H1 (cell line): ENCODE results near the gene NXN. TPM values are rescaled to one million over a fixed set of nuclear protein-coding genes. Genes with fewer than 3 reads are reported as not detected.

Source experiments
- ATF2 ChIP-seq: IDR thresholded peaks from 2 replicates; pipeline ENCODE4 v1.6.1; 2012; ENCODE audit warnings: low read length, inconsistent platforms
- CHD7 ChIP-seq: fragments of 300-600 bp; sonication (generic); IDR thresholded peaks from 2 replicates; pipeline ENCODE4 v1.7.1; 2012; ENCODE audit warnings: low read length, moderate library complexity, mild to moderate bottlenecking, inconsistent platforms; ENCODE audit not compliant: insufficient replicate concordance
- POLR2AphosphoS5 ChIP-seq: IDR thresholded peaks from 2 replicates; pipeline ENCODE4 v1.6.1; 2011; ENCODE audit warnings: low read depth, low read length
- POU5F1 ChIP-seq: IDR thresholded peaks from 2 replicates; pipeline ENCODE4 v1.6.1; 2011; ENCODE audit warnings: low read depth, mild to moderate bottlenecking, low read length, moderate library complexity
- SIN3A ChIP-seq, 2 experiments: IDR thresholded peaks in 1 of 2; conservative IDR thresholded peaks in 1 of 2; 2 replicates each; pipeline ENCODE4 v1.6.1; 2011 to 2012; ENCODE audit warnings: low read length in 2 of 2, improper control_type of control experiment in 1 of 2, low read depth in 1 of 2, mild to moderate bottlenecking in 1 of 2
- SP2 ChIP-seq: IDR thresholded peaks from 2 replicates; pipeline ENCODE4 v1.6.1; 2012; ENCODE audit warnings: mild to moderate bottlenecking, low read length, inconsistent platforms
- polyA plus RNA-seq, 7 experiments: library from polyadenylated mRNA; depleted of rRNA in 3 of 7; stranded (reverse) in 5 of 7; unstranded in 2 of 7; fragments of >200 nt in 5 of 7; fragments of 200-250 nt in 2 of 7; gene quantifications; 1 replicate in 5 of 7; 2 replicates in 1 of 7; 4 replicates in 1 of 7; pipeline versions ENCODE4 v1.2.1 to v1.2.3, GENCODE V29; 2011 to 2013; ENCODE audit warnings: missing spikeins in 2 of 7, mixed read lengths in 2 of 7
- total RNA-seq: library from RNA; stranded (reverse); fragmentation: NEBNext Ultra II Directional; extraction: Animal tissue kit (Norgen Biotek cat#: 25700); gene quantifications from 2 replicates; pipeline ENCODE4 v1.2.1, GENCODE V29; 2021

Gene NXN
- total and polyA plus RNA-seq, 2 of the 8 experiments (the other 6 are each of a cell fraction or from before 2014, with no cell fraction given) = 94.1 to 107 TPM

- TF ChIP-seq CHD7 (no peak), POU5F1 (no peak), SP2 (no peak), POLR2AphosphoS5 (no peak), ATF2 (no peak), SIN3A (conservative IDR thresholded peaks at IDR 0.05 in 1 of 2, IDR thresholded peaks at IDR 0.05 in 1 of 2; ENCODE audit: low read depth in 1 of 2, low read length in 2 of 2) (no peak)
These were observed 150.8 kb downstream of the NXN start (continued) for GRCh38 chr17:828761-829160.
